B cell (primary cell): Measurements from ENCODE around the gene MAMDC4. TPM values are rescaled to one million over a fixed set of nuclear protein-coding genes. Genes with fewer than 3 reads are reported as not detected.
A peak's percentile ranks its signal among the peaks of the same experiment; 100 is the strongest.

Experiments
- ATAC-seq: fragments of 200-7000 bp; cut with Tn5 transposase; one replicate; pipeline ENCODE4 v1.10.0; 2021; ENCODE audit warnings: low read depth, mild to moderate bottlenecking, moderate number of reproducible peaks, moderate library complexity
- CTCF ChIA-PET: fragments of 350-600 bp; sonication (Branson Sonifier 250); formaldehyde crosslinking; loops from one replicate; lab custom pipeline; 2021; ENCODE audit warnings: antibody characterized with exemption, inconsistent platforms; lab: Charles Lee
- POLR2A ChIA-PET: fragments of 350-600 bp; sonication (Branson Sonifier 250); formaldehyde crosslinking; loops from one replicate; lab custom pipeline; 2021; ENCODE audit warnings: antibody characterized with exemption; lab: Charles Lee
- DNase-seq: peaks from one replicate; pipeline ENCODE4 v3.0.0; 2013
- H2AFZ ChIP-seq: 2 replicates; pipeline ENCODE4 v1.6.1; 2012; ENCODE audit warnings: mild to moderate bottlenecking, low read depth, low read length; ENCODE audit not compliant: insufficient read depth, poor library complexity, severe bottlenecking
- H3K27ac ChIP-seq, 2 donors: 1 replicate in 1 of 2; 2 replicates in 1 of 2; pipeline ENCODE4 v1.5.1; 2012 to 2013; ENCODE audit warnings: low read length in 2 of 2, mild to moderate bottlenecking in 2 of 2, moderate library complexity in 1 of 2
- H3K27me3 ChIP-seq, 4 experiments: fragments of 200-600 bp in 1 of 4; sonication (generic) in 1 of 4; replicated peaks in 1 of 4; 1 replicate in 2 of 4; 2 replicates in 2 of 4; pipeline versions ENCODE4 v1.6.1 to v1.7.0; 2013 to 2016; ENCODE audit warnings: low read length in 3 of 4, mild to moderate bottlenecking in 2 of 4, mixed read lengths in 1 of 4, moderate library complexity in 1 of 4; ENCODE audit not compliant: insufficient read depth in 4 of 4, control insufficient read depth in 3 of 4; ENCODE audit errors: control extremely low read depth in 1 of 4
- H3K36me3 ChIP-seq, 2 experiments: replicated peaks in 1 of 2; 1 replicate in 1 of 2; 2 replicates in 1 of 2; pipeline versions ENCODE4 v1.6.1 to v1.7.1; 2013; ENCODE audit warnings: low read length in 1 of 2; ENCODE audit not compliant: insufficient read depth in 2 of 2, control insufficient read depth in 1 of 2; ENCODE audit errors: control extremely low read depth in 1 of 2, extremely low read depth in 1 of 2
- H3K4me1 ChIP-seq, 2 donors: fragments of 200-600 bp in 1 of 2; sonication (generic) in 1 of 2; 1 replicate in 1 of 2; 2 replicates in 1 of 2; pipeline versions ENCODE4 v1.5.1 to v1.6.1; 2013 to 2017; ENCODE audit warnings: low read length in 2 of 2; ENCODE audit not compliant: control insufficient read depth in 2 of 2, insufficient read depth in 2 of 2
- H3K4me2 ChIP-seq: replicated peaks from 2 replicates; pipeline ENCODE3; 2012; ENCODE audit warnings: mild to moderate bottlenecking, low read depth, low read length; ENCODE audit not compliant: poor library complexity, severe bottlenecking
- H3K4me3 ChIP-seq, 5 experiments: fragments of 200-600 bp in 1 of 5; sonication (generic) in 1 of 5; 1 replicate in 3 of 5; 2 replicates in 2 of 5; pipeline versions ENCODE4 v1.5.1 to v1.7.0; 2011 to 2016; ENCODE audit warnings: low read length in 4 of 5, mild to moderate bottlenecking in 4 of 5, low read depth in 2 of 5, control low read depth in 1 of 5, moderate library complexity in 1 of 5; ENCODE audit not compliant: insufficient read depth in 1 of 5; ENCODE audit errors: control extremely low read depth in 1 of 5, extremely low read depth in 1 of 5
- H3K79me2 ChIP-seq: fragments of 200-600 bp; sonication (generic); one replicate; pipeline ENCODE4 v1.6.0; 2016; ENCODE audit warnings: low read length; ENCODE audit not compliant: control insufficient read depth, insufficient read depth
- H3K9ac ChIP-seq: fragments of 200-600 bp; sonication (generic); 2 replicates; pipeline ENCODE4 v1.6.1; 2017; ENCODE audit warnings: mild to moderate bottlenecking, low read length, moderate library complexity
- H3K9me3 ChIP-seq, 3 donors: one replicate each; pipeline versions ENCODE4 v1.6.1 to v1.7.1; 2013; ENCODE audit warnings: low read length in 2 of 3; ENCODE audit not compliant: control insufficient read depth in 2 of 3, insufficient read depth in 1 of 3; ENCODE audit errors: control extremely low read depth in 1 of 3
- H4K20me1 ChIP-seq: 2 replicates; pipeline ENCODE4 v1.6.0; 2012; ENCODE audit warnings: mild to moderate bottlenecking, low read length; ENCODE audit not compliant: insufficient read depth, control insufficient read depth, poor library complexity, severe bottlenecking
- H3K27ac Mint-ChIP-seq: one replicate; pipeline ENCODE4 v1.8.0; 2021; ENCODE audit warnings: mixed read lengths
- H3K27me3 Mint-ChIP-seq: one replicate; pipeline ENCODE4 v1.8.0; 2021; ENCODE audit warnings: mixed read lengths
- H3K4me1 Mint-ChIP-seq: one replicate; pipeline ENCODE4 v1.8.0; 2021; ENCODE audit warnings: mixed read lengths
- H3K4me3 Mint-ChIP-seq: one replicate; pipeline ENCODE4 v1.8.0; 2021; ENCODE audit warnings: mixed read lengths
- H3K9me3 Mint-ChIP-seq: one replicate; pipeline ENCODE4 v1.8.0; 2022; ENCODE audit warnings: mixed read lengths; ENCODE audit not compliant: insufficient read depth
- CTCF ChIP-seq: fragments of 200-600 bp; IDR thresholded peaks from one replicate; pipeline ENCODE4 v1.8.0; 2022; ENCODE audit warnings: antibody characterized with exemption, mild to moderate bottlenecking
- EZH2 ChIP-seq: IDR thresholded peaks from 2 replicates; pipeline ENCODE4 v1.6.1; 2012; ENCODE audit warnings: borderline replicate concordance, low read depth, mild to moderate bottlenecking, moderate library complexity, low read length; ENCODE audit not compliant: insufficient read depth, poor library complexity, severe bottlenecking
- WGBS: methylation state at CpG from one replicate; pipeline ENCODE4 v1.1.5; 2013; ENCODE audit warnings: missing lambda C conversion rate; ENCODE audit not compliant: insufficient coverage; 5-methylcytosine and 5-hydroxymethylcytosine counted together
- intact Hi-C: fragments of 100-400 bp; cut with micrococcal nuclease; formaldehyde crosslinking; loops from one replicate; pipeline ENCODE4 v1.10.0; 2022
- polyA plus RNA-seq: library from polyadenylated mRNA; depleted of rRNA; stranded (reverse); fragments of >200 nt; gene quantifications from 2 replicates; pipeline ENCODE4 v1.2.3, GENCODE V29; 2012
- small RNA-seq: library from RNA; depleted of rRNA; stranded (forward); fragments of <200 nt; gene quantifications from one replicate; pipeline ENCODE3, GENCODE V24; 2012; ENCODE audit warnings: low replicate concordance, low read depth; ENCODE audit not compliant: insufficient read length
- total RNA-seq, 2 donors: library from RNA; stranded (reverse); fragments of 120-200 nt in 1 of 2; gene quantifications; 1 replicate in 1 of 2; 2 replicates in 1 of 2; pipeline versions ENCODE4 v1.2.3 to v1.2.4, GENCODE V29; 2013 to 2022

Gene MAMDC4
- total and polyA plus RNA-seq, 2 donors (not counting 1 experiment from before 2014, with no cell fraction given): 5.4 to 6.8 TPM

- Histone ChIP-seq H3K27me3 (no peaks in the 10 kb centered on the region), H2AFZ (no peak overlapping the region), H3K36me3 (peaks cover 0 to 48% of the 10 kb centered on the region in 2 experiments), H3K4me2 (no peak overlapping the region), H3K27ac (no peak overlapping the region), H3K4me1 (peaks cover 11 to 15% of the 10 kb centered on the region in 2 donors), H3K9me3 (no peaks in the 10 kb centered on the region), H3K4me3 (no peak overlapping the region), H4K20me1 (peaks cover 23% of the 10 kb centered on the region), H3K79me2 (peaks cover 42% of the 10 kb centered on the region), H3K9ac (no peak overlapping the region)
- DNase-seq (no peak), ATAC-seq (no peak)
- intact Hi-C loops: no loop called here
- Mint-ChIP-seq H3K27me3 (no peaks in the 10 kb centered on the region), H3K4me3 (no peak overlapping the region), H3K9me3 (no peaks in the 10 kb centered on the region), H3K4me1 (peaks cover 22% of the 10 kb centered on the region), H3K27ac (peak overlapping the region; percentile 73)
- TF ChIP-seq CTCF (no peak), EZH2 (no peak)
- ChIA-PET CTCF (no interaction called here), POLR2A (no interaction called here)
- 96% methylated on average over 26 of the region's 29 CpGs for WGBS
Measured at GRCh38 chr9:136907011-136907914, 55.1 kb downstream of the MAMDC4 start.

Small RNAs within 50 kb of the gene (small RNA-seq; reads per million reads assigned to genes)
- gene MIR4292 (not detected), gene MIR4479 (not detected)

Other genes starting within 250 kb of the MAMDC4 start
- 0.34 TPM in 1 of 2 replicates, not detected in the other for gene EGFL7, start 189.4 kb upstream of the MAMDC4 start, total RNA-seq
- gene EGFL7, start 189.4 kb upstream of the MAMDC4 start, polyA plus RNA-seq: 0.13 TPM in 1 of 2 replicates, not detected in the other
- gene AGPAT2, start 164.9 kb upstream of the MAMDC4 start, total RNA-seq: 25.1 and 32.7 TPM in 2 replicates
- gene AGPAT2, start 164.9 kb upstream of the MAMDC4 start, polyA plus RNA-seq: 28.4 and 30.8 TPM in 2 replicates
- 9.2 and 9.6 TPM in 2 replicates for gene DIPK1B, start 139.8 kb upstream of the MAMDC4 start, total RNA-seq
- gene DIPK1B, start 139.8 kb upstream of the MAMDC4 start, polyA plus RNA-seq: 9.6 and 49.8 TPM in 2 replicates
- gene LCN10, start 109.4 kb upstream of the MAMDC4 start, total RNA-seq: 70.7 and 76.3 TPM in 2 replicates
- gene LCN10, start 109.4 kb upstream of the MAMDC4 start, polyA plus RNA-seq: 85.1 and 93.0 TPM in 2 replicates
- not detected in 2 replicates for gene LCN6, start 103.8 kb upstream of the MAMDC4 start, total RNA-seq
- gene LCN6, start 103.8 kb upstream of the MAMDC4 start, polyA plus RNA-seq: 0.18 and 0.52 TPM in 2 replicates
- gene LCN8, start 94.1 kb upstream of the MAMDC4 start, total RNA-seq: 59.7 and 60.9 TPM in 2 replicates
- 2.8 and 4.1 TPM in 2 replicates for gene LCN8, start 94.1 kb upstream of the MAMDC4 start, polyA plus RNA-seq
- gene LCN15, start 87.8 kb upstream of the MAMDC4 start, total RNA-seq: not detected in 2 replicates
- not detected in 2 replicates for gene LCN15, start 87.8 kb upstream of the MAMDC4 start, polyA plus RNA-seq
- gene TMEM141, start 61.0 kb upstream of the MAMDC4 start, total RNA-seq: 35.7 and 39.1 TPM in 2 replicates
- gene TMEM141, start 61.0 kb upstream of the MAMDC4 start, polyA plus RNA-seq: 32.4 and 60.8 TPM in 2 replicates
- 1.0 and 1.8 TPM in 2 replicates for gene CCDC183, start 56.0 kb upstream of the MAMDC4 start, total RNA-seq
- 4.0 and 4.9 TPM in 2 replicates for gene CCDC183, start 56.0 kb upstream of the MAMDC4 start, polyA plus RNA-seq
- gene RABL6, start 44.4 kb upstream of the MAMDC4 start, total RNA-seq: 70.5 and 72.3 TPM in 2 replicates
- gene RABL6, start 44.4 kb upstream of the MAMDC4 start, polyA plus RNA-seq: 32.2 and 33.6 TPM in 2 replicates
- gene AJM1, start 9.9 kb upstream of the MAMDC4 start, total RNA-seq: 2.3 and 2.9 TPM in 2 replicates
- 1.2 and 1.7 TPM in 2 replicates for gene AJM1, start 9.9 kb upstream of the MAMDC4 start, polyA plus RNA-seq
- gene PHPT1, start 2.9 kb upstream of the MAMDC4 start, total RNA-seq: 33.1 and 36.5 TPM in 2 replicates
- 21.9 and 37.2 TPM in 2 replicates for gene PHPT1, start 2.9 kb upstream of the MAMDC4 start, polyA plus RNA-seq
- 259 and 261 TPM in 2 replicates for gene EDF1, start 14.0 kb downstream of the MAMDC4 start, total RNA-seq
- 317 and 360 TPM in 2 replicates for gene EDF1, start 14.0 kb downstream of the MAMDC4 start, polyA plus RNA-seq
- 54.5 and 55.4 TPM in 2 replicates for gene TRAF2, start 34.2 kb downstream of the MAMDC4 start, total RNA-seq
- 25.5 and 35.5 TPM in 2 replicates for gene TRAF2, start 34.2 kb downstream of the MAMDC4 start, polyA plus RNA-seq
- 99.6 and 102 TPM in 2 replicates for gene FBXW5, start 92.4 kb downstream of the MAMDC4 start, total RNA-seq
- gene FBXW5, start 92.4 kb downstream of the MAMDC4 start, polyA plus RNA-seq: 156 and 195 TPM in 2 replicates
- 1.7 and 2.8 TPM in 2 replicates for gene C8G, start 92.9 kb downstream of the MAMDC4 start, total RNA-seq
- 0.65 and 2.8 TPM in 2 replicates for gene C8G, start 92.9 kb downstream of the MAMDC4 start, polyA plus RNA-seq
- 1.9 and 2.6 TPM in 2 replicates for gene LCN12, start 99.9 kb downstream of the MAMDC4 start, total RNA-seq
- 1.5 and 2.4 TPM in 2 replicates for gene LCN12, start 99.9 kb downstream of the MAMDC4 start, polyA plus RNA-seq
- not detected in 2 replicates for gene PTGDS, start 125.2 kb downstream of the MAMDC4 start, total RNA-seq
- 0.13 and 0.25 TPM in 2 replicates for gene PTGDS, start 125.2 kb downstream of the MAMDC4 start, polyA plus RNA-seq
- not detected in 2 replicates for gene LCNL1, start 130.6 kb downstream of the MAMDC4 start, total RNA-seq
- 0.06 TPM in 1 of 2 replicates, not detected in the other for gene LCNL1, start 130.6 kb downstream of the MAMDC4 start, polyA plus RNA-seq
- gene PAXX, start 140.1 kb downstream of the MAMDC4 start, total RNA-seq: 73.0 and 74.8 TPM in 2 replicates
- gene PAXX, start 140.1 kb downstream of the MAMDC4 start, polyA plus RNA-seq: 126 and 167 TPM in 2 replicates
- gene CLIC3, start 144.2 kb downstream of the MAMDC4 start, total RNA-seq: 1.1 TPM in 2 replicates
- 1.9 and 2.1 TPM in 2 replicates for gene CLIC3, start 144.2 kb downstream of the MAMDC4 start, polyA plus RNA-seq
- gene ABCA2, start 175.9 kb downstream of the MAMDC4 start, total RNA-seq: 29.1 and 30.7 TPM in 2 replicates
- gene ABCA2, start 175.9 kb downstream of the MAMDC4 start, polyA plus RNA-seq: 61.1 and 63.1 TPM in 2 replicates
- 7.0 and 8.2 TPM in 2 replicates for gene FUT7, start 179.7 kb downstream of the MAMDC4 start, total RNA-seq
- gene FUT7, start 179.7 kb downstream of the MAMDC4 start, polyA plus RNA-seq: 2.6 and 7.3 TPM in 2 replicates
- 0.17 and 0.39 TPM in 2 replicates for gene NPDC1, start 193.8 kb downstream of the MAMDC4 start, total RNA-seq
- 0.19 and 3.0 TPM in 2 replicates for gene NPDC1, start 193.8 kb downstream of the MAMDC4 start, polyA plus RNA-seq
- not detected in 2 replicates for gene ENTPD2, start 201.7 kb downstream of the MAMDC4 start, total RNA-seq
- gene ENTPD2, start 201.7 kb downstream of the MAMDC4 start, polyA plus RNA-seq: not detected in 2 replicates
- gene SAPCD2, start 218.2 kb downstream of the MAMDC4 start, total RNA-seq: 0.39 and 0.73 TPM in 2 replicates
- gene SAPCD2, start 218.2 kb downstream of the MAMDC4 start, polyA plus RNA-seq: 0.45 and 0.69 TPM in 2 replicates
- 47.6 and 55.8 TPM in 2 replicates for gene UAP1L1, start 225.2 kb downstream of the MAMDC4 start, total RNA-seq
- 29.1 and 38.1 TPM in 2 replicates for gene UAP1L1, start 225.2 kb downstream of the MAMDC4 start, polyA plus RNA-seq
- gene MAN1B1, start 234.6 kb downstream of the MAMDC4 start, total RNA-seq: 68.4 and 80.9 TPM in 2 replicates
- 47.0 and 53.1 TPM in 2 replicates for gene MAN1B1, start 234.6 kb downstream of the MAMDC4 start, polyA plus RNA-seq